ENCODE results near the gene PSMD14.
"Not testable (repeated sequence)": the region's sequence is repeated elsewhere in the genome, so short reads cannot be mapped to it uniquely, and the experiment has no call there.

The PSMD14 gene

DNA sequence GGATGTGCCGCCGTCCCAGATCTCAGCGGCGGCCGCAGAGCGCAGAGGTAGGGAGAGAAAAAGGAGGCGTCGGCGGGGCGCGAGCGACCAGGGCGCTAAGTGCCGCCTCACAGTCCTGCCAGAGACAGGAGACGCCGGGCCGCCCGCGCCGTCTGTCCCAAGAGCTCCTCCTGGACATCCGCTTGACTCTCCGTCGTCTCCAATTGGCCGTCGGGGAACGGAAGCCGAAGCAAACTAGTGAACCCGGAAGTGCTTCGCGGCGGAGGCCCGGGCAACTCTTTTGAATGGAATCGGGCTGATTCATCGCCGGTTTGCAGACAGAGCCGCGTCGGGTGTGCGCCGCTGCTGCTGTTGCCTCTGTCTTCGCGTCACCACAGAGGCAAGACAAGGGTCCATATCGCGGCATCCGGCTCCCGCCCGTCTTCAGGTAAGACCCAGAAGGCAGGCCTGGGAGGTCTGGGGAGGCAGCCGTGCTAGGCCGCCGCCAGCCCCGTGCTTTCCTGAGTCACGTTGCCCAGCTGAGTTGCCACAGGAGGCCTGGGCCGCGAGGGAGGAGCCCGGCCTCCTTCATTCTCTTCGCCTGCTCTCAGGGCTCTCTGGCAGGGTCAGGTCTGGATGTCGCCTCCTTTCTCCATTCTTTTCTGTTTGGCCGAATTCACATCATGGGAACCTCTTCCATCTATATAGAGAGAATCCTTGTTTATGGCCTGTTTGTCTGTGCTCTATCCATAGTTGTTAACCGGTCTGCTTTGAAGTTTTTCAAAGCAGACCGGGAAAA lies at the start of gene PSMD14:
TSS of gene PSMD14 (plus strand) at position 248 of the 778 bp plus-strand sequence. CDS start 10,401 bp downstream, outside the sequence.
- DNase-seq (ENCODE audit: low read depth in 2 of 2) = peak; percentile 86

DNA sequence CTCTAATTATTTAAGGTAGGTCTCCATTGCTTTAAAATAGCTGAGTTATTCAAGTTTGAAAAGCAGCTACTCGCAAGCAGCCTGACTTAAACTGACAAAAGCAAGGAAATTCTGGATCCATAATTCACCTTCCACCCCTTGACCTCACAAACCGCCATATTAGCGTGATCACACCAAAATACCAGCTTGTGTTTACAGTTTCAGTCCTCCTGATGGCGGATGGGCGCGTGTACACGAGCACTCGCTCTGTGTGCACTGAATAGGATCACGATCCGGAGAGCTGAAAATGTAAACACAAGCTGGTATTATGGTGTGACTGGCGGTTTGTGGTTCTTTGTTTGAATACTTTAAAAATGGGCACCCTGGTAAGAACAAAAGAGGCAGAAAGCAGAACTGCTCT lies 42.4 kb upstream of the PSMD14 start:
- DNase-seq (ENCODE audit: low read depth in 2 of 2) = no peak

- no peak for DNase-seq (ENCODE audit: low read depth in 2 of 2)
Observed at GRCh38 chr2:161269111-161269510, 39.1 kb upstream of the PSMD14 start.

- DNase-seq (ENCODE audit: low read depth in 2 of 2) = peak; percentile 30 to 40
Observed at GRCh38 chr2:161273038-161273760, 35.0 kb upstream of the PSMD14 start.

GRCh38 chr2:161278564-161279229 lies 29.5 kb upstream of the PSMD14 start:
- not testable (repeated sequence) for DNase-seq (ENCODE audit: low read depth in 2 of 2)

DNA sequence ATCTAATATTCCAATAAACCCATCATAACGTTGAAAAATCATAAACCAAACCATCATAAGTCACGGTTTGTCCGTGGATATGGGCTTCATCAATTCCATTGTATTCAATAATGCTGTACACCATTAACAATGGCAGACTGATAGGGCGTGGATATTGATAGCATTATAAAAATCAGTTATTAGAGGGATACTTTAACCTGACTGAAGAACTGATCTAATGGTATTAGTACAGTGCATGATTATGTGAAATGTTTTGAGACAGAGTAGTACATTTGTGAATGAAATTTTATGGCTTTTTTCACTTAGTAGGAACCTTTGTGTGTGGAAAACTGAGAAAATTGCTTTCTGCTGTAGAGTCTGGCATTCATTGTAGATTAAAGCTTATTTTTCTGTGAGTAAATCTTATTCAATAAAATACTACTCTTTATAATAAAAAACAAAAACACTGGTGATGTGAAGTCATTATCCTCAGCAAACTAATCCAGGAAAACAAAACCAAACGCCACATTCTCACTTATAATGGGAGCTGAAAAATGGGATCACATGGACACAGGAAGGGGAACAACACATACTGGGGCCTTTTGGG lies 28.9 kb upstream of the PSMD14 start:
- not testable (repeated sequence) for DNase-seq (ENCODE audit: low read depth in 2 of 2)

DNA sequence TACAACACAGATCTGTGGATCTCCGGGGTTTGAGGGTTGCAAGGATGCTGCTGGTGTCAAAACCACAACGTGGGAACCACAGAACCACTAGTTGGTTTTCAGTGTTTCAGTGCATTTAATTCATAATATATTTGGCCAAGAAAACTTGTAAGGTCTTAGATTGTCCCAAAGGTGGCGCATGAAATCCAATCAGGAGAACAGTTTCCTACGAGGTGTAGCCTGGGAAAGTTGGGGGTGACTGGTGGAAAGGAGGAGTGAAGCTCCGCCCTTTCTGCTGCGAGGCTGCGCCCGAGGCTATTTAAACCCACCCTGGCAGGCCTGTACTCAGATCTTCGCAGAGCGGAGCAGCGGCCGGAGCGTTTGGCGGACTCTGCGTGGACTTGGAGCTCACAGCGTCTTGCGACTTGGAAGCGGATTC lies 27.3 kb upstream of the PSMD14 start:
- not testable (repeated sequence) for DNase-seq (ENCODE audit: low read depth in 2 of 2)

DNA sequence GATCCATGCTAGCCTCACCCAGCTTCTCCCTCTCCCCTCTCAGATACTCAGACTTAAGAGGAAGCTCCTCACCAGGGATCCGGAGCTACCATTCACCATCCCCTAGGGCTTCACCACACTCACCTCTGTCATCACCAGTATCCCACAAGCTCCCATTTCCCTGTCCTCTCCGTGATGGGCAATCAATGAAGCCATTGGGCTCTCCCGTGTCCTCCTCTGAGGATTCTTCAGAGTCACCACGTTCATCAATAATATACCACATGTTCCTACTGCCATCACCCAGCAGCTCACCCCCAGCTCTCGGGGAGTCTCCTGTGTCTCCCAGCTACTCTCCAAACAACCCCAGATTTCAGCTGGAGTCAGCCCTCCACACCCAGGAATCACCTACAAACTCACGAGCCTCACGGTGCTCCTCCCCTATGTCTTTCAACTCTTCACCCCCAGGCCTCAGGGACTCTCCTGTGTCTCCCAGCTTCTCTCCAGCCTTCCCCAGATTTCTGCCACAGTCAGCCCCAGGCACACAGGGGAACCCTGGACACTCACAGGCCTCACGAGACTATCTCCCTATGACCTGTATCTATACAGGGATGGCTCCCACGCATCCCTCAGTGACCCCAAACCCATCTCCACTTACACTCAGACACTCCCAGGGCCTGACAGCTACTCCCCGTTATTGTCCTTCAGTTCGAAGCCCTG lies 26.5 kb upstream of the PSMD14 start:
- DNase-seq (ENCODE audit: low read depth in 2 of 2) = not testable (repeated sequence)

DNA sequence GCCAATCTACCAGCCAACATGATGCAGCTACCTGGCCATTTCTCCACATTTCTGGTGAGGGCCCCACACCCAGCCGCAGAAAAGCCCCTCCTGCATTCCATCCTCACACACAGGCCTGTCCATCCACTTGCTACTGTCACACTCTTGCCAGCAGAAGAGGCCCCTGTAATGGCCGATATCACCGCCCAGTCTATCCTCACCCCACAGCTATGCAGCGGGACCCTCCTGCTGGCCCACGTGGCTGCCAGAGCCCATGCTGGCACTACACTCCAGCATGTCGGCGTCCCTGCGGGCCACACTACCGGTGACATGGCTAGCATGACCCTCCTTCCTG lies 25.9 kb upstream of the PSMD14 start:
- not testable (repeated sequence) for DNase-seq (ENCODE audit: low read depth in 2 of 2)

GRCh38 chr2:161283926-161284325 lies 24.3 kb upstream of the PSMD14 start:
- no peak for DNase-seq (ENCODE audit: low read depth in 2 of 2)

GRCh38 chr2:161303535-161304050 lies 4.6 kb upstream of the PSMD14 start:
- DNase-seq (ENCODE audit: low read depth in 2 of 2) = no peak

DNA sequence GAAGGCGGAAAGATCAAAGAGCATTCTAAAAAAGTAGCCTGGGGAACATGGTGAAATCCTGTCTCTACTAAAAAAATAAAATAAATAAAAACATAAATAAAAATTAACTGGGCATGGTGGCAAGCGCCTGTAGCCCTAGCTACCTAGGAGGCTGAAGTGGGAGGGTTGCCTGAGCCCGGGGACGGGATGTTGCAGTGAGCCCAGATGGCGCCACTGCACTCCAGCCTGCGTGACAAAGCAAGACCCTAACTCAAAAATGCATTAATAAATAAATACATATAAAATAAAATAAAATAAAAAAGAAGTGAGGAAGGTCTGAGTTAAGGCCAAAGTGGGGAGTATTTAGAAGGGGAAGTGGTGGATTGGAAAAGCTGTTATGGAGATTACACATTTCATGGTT lies 1.3 kb upstream of the PSMD14 start:
- no peak for DNase-seq (ENCODE audit: low read depth in 2 of 2)

DNA sequence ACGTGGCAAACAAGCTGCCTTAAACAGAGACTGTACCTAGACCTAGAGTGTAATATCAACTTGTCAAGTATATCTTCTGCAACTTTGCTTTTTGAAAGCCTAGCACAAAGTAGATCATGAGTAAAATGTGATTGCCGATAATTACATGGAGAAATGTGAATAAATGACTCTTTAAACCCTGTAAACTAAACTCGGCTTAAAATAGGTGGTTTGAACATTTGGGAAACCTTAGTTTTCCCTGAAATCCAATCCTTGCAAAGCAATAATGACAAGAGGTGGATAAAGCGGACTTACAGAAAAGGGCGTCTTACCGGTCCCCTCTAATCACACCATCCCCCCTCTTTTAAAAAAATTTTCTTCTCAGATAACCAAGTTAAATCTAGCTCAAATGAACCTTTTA lies 549 bp upstream of the PSMD14 start:
- no peak for DNase-seq (ENCODE audit: low read depth in 2 of 2)

DNA sequence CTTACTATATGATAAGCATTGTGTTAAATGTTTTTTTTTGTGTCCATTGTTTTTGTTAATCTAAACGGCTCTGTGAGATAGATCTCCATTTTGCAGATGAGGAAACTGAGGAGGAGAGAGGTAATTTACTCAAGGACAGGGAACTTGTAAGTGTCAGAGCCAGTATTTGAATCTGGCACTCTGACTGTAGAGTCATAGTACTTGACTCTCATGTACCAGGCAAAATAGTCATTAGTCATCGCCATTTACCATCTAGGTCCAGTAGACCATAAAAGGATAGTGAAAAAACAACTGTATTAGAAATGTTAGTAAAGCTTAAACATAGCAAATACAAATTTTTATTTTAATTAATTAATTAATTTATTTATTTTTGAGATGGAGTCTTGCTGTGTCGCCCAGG lies 4.8 kb downstream of the PSMD14 start:
- no peak for DNase-seq (ENCODE audit: low read depth in 2 of 2)

DNA sequence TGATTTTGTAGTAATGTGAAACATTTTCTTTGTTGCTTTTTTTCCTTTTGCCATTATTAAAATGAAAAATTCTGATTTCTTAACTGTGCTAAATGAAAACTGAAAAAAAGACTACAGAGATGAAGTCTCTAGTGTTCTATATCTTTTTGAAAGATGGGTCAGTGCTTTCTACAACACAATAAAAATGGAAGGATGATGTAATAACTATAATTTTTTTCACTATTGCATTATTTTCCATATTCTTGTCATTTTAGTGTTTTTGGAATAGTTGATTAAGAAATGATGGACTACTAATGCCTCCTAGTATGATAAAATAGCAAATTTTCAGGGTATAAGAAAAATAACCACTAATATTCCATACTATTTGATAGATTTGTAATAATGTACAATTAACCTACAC lies 7.2 kb downstream of the PSMD14 start:
- no peak for DNase-seq (ENCODE audit: low read depth in 2 of 2)

GRCh38 chr2:161316701-161317100 lies 8.5 kb downstream of the PSMD14 start:
- no peak for DNase-seq (ENCODE audit: low read depth in 2 of 2)

GRCh38 chr2:161321944-161322648 lies 13.9 kb downstream of the PSMD14 start:
- no peak for DNase-seq (ENCODE audit: low read depth in 2 of 2)

DNA sequence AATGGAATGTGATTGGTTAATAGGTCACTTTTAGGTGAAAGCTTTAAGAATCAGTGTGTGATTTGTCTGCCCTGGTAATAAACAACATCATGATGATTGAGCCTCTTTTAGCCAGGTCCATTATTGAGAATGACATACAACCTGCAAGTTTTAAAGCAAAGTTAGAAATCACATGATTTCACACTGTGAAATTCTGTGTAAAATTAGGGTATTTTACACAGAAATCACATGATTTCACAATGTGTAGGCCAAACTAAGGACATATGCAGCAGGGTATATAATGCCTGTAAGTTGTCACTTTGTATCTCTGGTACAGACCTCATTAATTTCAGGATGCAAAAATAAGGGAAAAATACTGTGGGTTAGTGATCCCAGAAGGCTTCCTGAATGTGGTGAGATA lies 16.7 kb downstream of the PSMD14 start:
- no peak for DNase-seq (ENCODE audit: low read depth in 2 of 2)

GRCh38 chr2:161327582-161327981 lies 19.4 kb downstream of the PSMD14 start:
- DNase-seq (ENCODE audit: low read depth in 2 of 2) = no peak

GRCh38 chr2:161332371-161332967 lies 24.2 kb downstream of the PSMD14 start:
- DNase-seq (ENCODE audit: low read depth in 2 of 2) = no peak

Data from fibroblast of skin of left quadriceps (primary cell).